ENCODE data around the gene TMEM43.
"Not testable (repeated sequence)": the region's sequence is repeated elsewhere in the genome, so short reads cannot be mapped to it uniquely, and the experiment has no call there.

TMEM43 gene, protein sequence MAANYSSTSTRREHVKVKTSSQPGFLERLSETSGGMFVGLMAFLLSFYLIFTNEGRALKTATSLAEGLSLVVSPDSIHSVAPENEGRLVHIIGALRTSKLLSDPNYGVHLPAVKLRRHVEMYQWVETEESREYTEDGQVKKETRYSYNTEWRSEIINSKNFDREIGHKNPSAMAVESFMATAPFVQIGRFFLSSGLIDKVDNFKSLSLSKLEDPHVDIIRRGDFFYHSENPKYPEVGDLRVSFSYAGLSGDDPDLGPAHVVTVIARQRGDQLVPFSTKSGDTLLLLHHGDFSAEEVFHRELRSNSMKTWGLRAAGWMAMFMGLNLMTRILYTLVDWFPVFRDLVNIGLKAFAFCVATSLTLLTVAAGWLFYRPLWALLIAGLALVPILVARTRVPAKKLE

DNA sequence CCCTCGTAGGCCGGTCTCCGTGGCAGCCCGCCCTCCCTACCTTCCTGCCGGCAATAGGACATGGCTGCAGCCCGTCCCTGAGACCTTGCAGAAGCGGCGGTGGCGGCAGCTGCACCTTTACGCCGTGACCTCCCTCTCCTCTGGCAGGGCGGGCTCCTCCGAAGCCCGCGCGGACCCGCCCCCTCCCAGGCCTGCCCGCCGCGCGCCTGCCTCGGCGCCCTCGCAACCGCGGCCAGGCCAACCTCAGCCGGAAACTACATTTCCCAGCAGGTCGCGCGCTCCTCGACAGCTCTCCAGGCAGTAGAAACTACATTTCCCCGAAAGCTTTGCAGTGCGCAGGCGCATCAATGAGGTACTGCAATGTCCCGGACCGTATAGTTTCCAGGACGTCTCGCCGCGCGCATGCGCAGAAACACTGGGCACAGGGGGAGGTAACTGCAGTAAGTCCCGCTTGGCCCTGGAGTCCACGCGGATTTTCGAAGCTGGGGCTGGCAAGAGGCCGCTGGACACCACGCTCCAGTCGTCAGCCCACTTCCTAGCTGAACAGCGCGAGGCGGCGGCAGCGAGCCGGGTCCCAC lies at the start of gene TMEM43, which contains the start of gene CHCHD4:
Gene TMEM43, plus strand, starts transcription at position 438 of the 578 bp plus-strand sequence. CDS start 142 bp downstream, outside the sequence.
Gene CHCHD4, minus strand, starts transcription at position 256 of the 578 bp plus-strand sequence. Its CDS starts 194 bp downstream, at position 62.
- peak; percentile 98 for DNase-seq

DNA sequence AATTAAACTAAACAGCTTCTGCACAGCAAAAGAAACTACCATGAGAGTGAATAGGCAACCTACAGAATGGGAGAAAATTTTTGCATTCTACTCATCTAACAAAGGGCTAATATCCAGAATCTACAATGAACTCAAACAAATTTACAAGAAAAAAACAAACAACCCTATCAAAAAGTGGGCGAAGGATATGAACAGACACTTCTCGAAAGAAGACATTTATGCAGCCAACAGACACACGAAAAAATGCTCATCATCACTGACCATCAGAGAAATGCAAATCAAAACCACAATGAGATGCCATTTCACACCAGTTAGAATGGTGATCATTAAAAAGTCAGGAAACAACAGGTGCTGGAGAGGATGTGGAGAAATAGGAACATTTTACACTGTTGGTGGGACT lies 49.6 kb upstream of the TMEM43 start:
- DNase-seq: not testable (repeated sequence)

DNA sequence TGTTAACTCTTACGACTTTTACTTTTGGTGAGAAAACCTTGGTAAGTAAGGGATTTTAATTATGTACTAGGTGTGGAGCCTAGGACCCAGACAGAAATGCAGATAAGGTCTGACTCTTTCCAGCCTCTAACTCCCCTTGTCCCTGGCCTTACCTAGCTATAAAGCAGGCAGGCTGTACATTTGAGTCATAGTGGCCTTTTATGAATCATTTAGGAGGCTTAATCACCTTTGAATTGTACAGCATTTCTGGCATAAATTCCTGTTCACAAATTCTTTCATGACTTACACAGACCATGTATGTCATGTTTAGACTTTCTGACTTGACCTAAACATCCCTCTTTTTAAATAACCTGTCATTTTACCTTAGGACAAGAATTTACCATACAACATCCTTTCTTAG lies 47.5 kb upstream of the TMEM43 start:
- DNase-seq: no peak

DNA sequence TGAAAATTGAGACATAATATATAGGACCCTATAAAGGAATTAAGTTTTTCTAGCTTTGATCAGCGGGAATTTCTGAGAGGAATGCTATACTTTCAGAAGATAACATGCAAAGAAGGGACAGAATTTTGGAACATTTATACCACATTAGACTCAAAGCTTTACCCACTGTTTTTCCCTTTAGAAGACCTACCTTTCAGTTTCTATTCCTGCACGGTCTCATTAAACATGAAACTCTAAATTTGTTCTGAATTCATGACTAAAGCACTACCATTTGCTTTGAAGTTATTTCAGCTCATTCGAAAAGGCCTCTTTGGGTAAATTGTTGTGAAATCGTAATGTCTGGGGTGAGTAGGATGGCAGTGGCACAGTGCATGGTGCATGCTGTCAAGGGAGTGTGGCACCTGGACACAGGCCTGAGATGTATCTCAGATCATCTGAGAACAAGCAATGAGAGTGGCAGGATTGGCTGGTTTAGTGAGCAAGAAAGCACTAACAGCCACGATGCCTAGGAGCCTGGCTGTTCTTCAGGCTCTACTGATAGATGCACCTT lies 42.7 kb upstream of the TMEM43 start:
- peak; percentile 41 for DNase-seq

DNA sequence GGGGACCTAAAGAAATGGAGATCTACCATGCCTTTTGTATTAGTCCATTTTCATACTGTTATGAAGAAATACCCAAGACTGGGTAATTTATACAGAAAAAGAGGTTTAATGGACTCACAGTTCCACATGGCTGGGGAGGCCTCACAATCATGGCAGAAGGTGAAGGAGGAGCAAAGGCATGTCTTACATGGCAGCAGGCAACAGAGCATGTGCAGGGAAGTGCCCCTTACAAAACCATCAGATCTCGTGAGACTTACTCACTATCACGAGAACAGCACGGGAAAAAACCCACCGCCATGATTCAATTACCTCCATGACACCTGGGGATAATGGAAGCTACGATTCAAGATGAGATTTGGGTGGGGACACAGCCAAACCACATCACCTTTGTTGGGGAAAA lies 37.4 kb upstream of the TMEM43 start:
- not testable (repeated sequence) for DNase-seq

DNA sequence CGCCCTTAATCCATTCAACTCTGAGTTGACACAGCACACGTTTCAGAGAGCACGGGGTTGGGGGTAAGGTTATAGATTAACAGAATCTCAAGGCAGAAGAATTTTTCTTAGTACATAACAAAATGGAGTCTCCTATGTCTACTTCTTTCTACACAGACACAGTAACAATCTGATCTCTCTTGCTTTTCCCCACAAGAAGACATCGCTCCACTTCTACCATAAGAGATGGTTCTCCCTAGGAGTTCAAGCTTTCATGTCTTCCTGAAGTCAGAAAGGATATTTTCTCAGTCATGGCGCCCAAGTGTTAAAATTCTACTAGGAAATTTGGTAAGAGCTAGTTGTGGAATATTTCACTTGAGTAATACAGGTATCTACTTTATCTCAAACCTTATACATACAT lies 32.9 kb upstream of the TMEM43 start:
- not testable (repeated sequence) for DNase-seq

DNA sequence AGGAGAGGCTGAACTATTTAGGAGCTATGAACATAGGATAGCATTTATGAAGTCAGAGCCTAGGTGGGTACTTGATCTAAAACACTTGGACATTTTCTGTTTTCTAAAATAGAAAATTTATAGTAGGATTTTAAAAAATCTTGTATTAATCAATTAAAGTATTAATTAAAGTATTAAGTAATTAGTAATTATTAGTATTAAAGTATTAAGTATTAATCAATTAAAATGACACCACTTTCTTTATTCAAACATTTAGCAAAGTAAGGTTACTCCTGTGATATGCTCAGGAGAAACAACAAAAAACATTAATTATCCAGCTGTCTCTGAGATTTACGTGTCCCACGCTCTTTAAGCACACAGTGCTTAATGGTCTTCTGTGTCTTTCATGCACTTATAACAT lies 32.4 kb upstream of the TMEM43 start:
- no peak for DNase-seq

DNA sequence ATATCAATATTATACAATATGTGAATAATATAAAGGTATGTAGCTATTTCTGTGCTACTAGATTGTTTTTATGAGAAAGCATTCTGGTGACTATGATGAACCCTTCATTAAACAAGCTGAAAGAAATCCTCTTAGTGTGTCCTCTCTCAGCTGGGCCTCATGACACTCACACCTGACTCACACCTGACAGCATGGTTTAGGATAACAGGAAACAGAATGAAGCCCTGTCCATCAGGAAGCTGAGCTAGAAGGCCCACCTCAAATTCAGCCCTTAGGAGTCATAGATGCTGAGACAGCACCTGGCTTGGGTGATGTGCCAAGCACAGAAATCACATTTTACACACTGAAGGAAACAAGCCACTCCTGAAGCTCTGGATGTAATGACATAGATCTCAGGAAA lies 31.0 kb upstream of the TMEM43 start:
- DNase-seq: no peak

DNA sequence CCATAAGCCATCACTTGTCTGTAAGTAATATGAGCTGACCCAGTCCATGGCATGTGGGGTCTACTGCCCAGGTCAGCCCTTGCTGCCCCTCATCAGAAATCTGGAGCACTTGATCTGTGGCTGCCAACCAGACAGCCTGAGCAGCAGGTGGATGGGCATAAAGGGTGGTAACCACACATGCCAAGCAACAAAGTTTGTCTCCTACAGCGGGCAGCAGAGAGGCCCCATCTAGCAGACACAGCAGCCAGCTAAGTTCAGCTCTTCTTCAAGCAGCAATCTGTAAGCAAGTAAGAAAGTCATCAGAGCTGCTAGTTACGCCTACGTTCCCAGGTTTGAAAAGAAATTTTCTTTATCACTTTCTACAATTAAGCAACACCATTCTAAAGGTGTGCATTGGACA lies 28.1 kb upstream of the TMEM43 start:
- no peak for DNase-seq

DNA sequence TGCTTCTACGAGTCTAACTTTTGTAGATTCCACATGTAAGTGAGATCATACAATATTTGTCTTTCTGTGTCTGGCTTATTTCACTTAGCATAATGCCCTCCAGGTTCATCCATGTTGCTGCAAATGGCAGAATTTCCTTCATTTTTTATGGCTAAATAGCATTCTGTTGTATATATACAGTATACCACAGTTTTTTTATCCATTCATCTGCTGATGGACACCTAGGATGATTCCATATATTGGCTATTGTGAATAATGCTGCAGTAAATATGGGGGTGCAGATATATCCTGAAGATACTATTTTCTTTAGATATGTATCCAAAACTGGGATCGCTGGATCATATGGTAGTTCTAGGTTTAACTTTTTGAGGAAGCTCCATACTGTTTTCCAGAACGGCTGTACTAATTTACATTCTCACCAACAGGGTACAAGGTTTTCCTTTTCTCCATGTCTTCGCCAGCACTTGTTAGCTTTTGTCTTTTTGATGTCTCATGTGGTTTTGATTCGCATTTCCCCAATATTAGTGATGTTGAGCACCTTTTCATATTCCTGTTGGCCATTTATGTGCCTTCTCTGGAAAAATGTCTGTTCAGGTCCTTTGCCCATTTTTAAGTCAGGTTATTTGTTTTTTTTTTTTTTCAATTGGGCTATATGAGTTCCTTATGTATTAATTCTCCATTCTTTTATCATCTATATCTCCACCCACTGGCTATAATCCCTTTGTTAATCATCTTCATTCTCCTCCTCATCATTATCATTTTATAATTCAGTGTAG lies 27.0 kb upstream of the TMEM43 start:
- DNase-seq: no peak

DNA sequence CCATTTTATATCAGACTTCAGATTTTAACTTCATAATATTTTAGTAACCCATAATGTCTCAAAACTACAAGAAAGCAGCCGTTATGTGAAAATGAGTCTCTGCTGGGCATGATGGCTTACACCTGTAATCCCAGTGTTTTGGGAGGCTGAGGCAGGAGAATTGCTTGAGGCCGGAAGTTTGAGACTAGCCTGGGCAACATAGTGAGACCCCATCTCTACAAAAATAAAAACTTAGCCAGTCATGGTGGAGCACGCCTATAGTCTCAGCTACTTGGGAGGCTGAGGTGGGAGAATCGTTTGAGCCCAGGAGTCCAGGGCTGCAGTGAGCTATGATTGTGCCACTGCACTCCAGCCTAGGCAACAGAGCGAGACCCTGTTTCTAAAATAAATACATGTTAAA lies 15.0 kb upstream of the TMEM43 start:
- DNase-seq: not testable (repeated sequence)

DNA sequence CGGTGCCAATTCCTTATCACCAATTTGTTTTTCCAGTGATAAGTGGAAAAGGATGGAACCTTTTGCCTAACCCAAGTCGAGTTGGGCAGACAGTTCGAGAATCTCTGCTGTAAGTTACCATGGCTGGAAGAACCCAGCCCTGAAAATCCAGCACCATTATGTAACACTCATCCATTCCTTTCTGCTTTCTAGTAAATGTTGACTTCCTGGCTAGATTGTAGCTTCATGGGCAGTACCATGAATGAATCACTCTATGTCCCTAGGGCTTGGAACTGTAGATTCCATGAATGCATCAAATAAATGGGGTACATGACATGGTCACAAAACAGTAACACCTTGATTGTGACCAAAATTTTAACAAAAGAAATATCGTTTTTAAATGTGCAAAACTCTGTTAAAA lies 14.2 kb upstream of the TMEM43 start:
- no peak for DNase-seq

DNA sequence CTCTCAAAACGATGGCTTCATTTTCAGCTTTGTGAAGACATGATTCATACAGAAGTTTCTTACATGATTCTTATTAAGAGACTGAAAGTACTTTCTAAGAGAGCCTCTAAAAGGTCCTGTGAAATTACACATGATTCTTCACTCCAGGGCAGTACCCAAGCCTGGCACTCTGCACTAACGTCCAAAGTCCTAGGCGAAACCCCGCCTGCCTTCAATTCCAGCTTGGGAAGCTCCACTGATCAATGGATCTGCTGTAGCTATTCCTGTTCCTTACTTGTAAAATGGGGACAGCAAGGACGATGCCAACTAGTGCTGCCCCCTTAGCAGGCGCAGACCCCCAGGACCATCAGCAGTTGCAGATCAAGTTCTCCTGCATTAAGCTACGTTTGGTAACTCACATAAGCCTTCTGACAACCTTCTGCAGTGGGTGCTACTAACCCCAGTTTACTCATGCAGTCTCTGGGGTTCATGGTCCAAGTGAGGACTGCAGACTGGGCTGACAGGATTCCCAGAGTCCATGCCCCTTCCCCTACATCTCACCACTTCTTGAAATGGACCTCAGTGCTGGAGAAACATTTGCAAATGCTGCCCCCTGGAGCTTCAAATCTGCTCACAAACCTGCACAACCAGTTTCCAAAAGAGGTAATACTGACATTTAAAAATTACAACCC lies 10.8 kb upstream of the TMEM43 start:
- no peak for DNase-seq

DNA sequence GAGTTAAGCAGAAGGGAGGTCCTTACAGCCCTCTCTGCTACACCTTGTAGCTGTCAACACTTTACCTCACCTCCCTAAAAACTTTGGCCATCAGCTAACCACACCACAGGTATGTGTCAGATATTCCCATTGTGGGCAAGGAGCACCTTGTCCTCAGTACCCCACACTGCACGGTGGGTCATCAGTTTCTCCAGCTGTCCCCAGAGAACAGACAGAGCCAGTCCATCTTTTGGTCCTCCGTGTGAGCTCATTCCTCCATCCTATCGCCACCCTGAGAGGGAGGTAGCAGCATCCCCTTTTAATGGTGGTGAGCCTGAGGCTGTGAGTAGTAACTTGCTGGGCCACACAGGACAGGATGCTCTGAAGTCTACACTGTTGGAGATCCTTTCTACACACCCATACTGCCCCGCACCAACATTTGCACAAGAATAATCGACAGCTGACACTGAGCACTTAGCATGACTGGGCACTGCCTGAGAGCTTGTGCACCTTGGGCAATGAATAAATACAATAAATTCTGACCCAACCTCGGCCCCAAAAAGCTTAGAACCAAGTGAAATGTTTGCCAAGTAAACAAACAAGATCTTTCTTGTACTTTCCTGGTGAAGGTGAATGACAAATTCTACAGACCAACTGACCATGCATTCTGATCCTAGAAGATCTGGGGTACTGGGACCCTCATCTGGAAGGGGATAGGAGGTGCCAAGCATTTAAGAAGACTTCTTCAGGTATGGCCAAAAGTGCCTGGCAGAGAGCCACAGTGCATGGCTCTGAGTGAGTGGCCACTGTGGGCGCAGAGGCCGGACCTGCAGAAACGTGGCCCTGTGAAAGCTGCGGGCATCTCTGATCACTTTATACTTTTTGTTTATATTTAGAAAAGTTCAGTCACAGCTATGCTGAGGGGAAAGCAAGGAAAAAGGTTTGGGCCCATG lies 7.1 kb upstream of the TMEM43 start:
- DNase-seq: no peak

DNA sequence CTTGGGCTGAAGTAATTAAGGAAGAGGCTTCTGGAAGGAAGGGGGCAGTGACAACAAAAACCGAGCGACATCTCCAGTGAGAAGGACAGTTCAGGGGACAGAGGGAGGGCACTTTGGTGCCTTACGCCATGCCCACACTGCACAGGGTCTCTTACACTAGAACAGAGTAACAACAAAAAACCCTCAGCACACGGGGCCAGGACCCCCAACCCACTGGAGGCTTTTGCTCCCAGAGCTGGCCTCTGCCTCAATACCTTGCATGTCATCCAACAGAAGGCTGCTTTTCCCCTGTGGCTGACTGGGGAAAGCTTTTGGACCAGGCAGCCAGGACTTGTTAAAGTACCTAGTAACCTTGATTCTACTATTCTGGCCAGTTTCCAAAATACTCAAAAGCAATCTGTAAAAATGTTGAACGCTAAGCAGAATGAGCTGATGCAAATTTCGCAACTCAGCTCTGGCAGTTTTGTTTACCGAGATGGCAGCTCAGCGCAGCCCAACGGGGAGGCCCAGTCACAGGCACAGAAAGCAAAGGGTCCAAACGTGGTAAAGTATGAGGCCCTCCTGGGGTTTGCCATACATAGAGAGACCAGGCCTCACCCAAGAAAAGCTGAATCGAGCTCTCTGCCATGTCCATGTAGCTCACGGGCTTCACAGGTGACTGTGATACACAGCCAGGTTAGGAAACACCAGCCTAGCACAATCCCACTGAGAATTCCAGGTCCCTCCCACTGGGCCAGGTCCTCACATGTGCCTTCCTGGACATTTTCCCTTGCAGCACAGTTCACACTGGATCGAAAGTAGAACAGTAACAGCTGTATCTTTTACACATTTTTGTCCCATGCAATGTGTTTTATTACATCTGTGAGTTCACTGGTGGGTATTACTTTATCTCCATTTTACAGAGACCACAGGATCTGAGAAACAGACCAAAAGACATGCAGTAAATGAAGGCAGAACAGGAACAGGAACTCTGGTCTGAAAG lies 6.2 kb upstream of the TMEM43 start:
- no peak for DNase-seq

DNA sequence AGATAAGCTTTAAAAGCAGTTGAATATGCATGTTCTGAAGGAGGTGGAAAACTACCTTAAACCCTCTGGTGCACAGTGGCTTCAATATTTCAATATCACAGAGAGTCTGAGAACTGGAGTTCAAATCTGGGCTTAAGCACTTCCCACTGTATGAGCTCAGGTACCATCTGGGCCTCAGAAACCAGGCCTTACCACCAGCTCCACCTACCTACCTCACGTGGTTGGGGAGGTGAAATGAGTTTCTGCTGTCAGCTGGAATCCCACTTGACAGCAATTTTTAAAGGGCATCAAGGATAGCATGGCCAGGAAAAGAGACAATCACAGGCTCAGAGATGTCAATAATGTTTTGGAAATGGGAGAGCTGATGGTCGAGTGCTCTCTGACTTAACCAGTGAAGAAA lies 5.2 kb upstream of the TMEM43 start:
- DNase-seq: no peak

DNA sequence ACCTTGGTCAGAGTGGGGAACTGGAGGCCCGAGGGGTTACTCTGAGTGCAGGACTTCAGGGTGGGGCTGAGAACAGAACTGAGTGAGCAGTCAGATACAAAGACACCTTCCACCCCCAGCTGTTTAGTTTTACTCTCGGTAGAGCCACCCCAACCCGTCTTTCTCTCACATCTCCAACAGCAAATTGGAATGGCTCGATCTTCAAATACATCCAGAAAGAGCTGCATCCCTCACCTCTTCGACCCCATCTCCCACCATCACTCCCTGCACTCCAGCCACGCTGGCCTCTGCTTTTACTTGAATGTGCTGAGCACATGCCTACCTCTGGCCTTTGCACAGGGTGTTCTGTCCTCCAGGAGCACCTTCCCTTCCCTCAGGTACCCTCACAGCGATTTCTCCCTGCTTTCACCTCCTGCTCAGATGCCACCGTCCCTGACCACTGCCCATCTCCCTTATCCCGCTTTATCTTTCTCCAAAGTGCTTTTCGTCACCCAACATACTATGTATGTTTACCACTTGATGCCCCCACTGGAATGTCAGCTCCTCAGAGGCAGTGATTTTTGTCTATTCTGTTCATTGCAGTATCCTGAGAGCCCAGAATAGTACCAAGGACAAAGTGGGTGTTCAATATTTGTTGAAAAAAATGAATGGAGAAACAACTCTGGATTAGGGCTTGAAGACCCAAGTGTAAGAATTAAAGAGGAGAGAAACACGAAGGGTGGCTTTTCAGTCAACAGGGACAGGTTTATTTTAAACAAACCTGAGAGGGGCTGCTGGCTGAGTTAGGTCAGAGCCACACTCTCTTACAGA lies 4.5 kb upstream of the TMEM43 start:
- no peak for DNase-seq

DNA sequence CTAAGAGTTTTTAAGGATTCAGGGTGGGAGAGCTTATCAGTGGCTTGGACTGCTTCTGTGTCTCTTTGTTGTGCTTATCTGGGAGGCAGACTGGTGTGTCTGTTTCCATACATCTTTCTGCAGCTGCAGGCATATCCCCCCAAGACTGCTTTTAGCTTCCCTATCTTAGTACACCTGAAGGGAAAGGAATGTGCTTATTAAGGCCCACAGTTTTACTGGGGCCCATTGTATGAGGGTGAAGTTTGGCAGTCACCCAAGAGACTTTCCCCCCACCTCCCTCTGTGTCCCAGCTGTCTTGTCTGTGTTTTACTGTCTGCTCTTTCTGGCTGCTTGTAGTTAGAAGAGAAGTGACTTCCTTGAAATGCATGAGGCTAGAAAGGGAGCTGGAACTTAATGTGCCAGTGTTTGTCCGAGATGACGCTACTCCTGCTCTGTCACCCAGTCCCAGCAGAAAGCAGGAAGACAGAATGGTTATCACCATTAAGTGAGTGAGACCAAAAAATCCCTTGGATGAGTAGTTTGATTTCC lies 3.9 kb upstream of the TMEM43 start:
- DNase-seq: not testable (repeated sequence)

DNA sequence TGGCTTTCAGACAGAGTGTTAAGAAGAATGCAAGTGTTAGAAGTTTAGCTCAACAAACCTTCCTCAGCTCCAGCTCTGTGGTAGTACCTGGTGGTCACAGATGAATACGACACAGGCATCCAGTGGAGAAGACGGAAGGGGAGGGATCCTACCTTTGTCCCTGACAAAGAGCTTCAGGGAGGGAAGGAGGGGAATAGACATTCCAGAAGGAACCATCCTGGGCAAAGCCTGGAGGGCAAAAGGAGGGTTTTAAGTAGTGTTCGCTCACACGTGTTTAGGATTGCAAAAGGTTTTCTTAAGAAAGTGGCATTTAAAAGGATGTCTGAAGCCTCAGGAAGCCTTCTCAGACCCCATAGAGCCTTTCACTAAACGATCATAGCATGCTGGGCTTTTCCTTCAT lies 3.0 kb upstream of the TMEM43 start:
- no peak for DNase-seq
